Pulmonary artery endothelial cell (primary cell): ENCODE data around the gene AATK. TPM values are rescaled to one million over a fixed set of nuclear protein-coding genes. Genes with fewer than 3 reads are reported as not detected.

Source experiments
- DNase-seq: peaks from one replicate; pipeline ENCODE4 v3.0.0-alpha.2; 2011; ENCODE audit warnings: low read depth, low spot score
- total RNA-seq: library from RNA; depleted of rRNA; stranded (reverse); fragments of >200 nt; gene quantifications from 2 replicates; pipeline ENCODE4 v1.2.3, GENCODE V29; 2014

AATK gene
- total RNA-seq, 1 donor from 2014 or later = 3.0 TPM

DNA sequence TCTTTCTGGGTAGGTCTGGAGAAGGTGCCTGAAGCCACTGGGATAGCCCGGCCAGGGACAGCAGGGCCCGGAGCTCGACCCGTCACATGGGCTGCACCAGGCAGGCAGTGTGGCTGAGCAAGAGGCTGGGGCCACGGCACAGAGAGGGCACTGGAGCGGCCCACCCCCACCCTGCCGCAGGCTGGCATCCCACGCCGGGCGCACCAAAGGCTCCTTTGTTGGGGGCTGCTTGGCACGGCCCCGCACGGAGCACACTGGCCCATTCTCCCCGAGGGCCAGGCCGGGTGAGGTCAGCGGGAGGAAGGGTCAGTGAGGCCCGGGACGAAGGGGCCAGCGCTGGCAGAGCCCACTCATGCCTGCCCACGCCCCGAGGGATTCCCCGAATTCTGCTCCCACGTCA lies 37.2 kb downstream of the AATK start:
- DNase-seq = no peak

DNA sequence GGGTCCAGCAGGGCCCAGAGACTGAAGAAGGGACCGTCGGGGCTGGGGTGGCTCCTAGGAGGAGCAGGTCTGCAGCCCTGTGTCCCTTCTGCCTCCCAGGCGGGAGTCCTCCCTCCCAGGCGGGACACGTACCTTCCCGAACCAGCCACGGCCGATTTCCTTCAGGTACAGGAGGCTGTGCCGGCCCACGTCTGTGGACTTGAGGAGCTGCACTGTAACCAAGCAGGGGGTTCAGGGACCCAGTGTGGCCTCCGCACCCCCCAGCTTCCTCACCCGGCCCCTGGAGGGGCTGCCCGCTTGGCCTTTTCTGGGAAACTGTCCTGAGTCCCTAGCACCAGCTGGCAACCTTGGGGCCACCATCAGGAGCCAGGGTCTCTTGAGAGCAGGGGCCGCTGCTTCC lies 37.7 kb downstream of the AATK start:
- no peak for DNase-seq

DNA sequence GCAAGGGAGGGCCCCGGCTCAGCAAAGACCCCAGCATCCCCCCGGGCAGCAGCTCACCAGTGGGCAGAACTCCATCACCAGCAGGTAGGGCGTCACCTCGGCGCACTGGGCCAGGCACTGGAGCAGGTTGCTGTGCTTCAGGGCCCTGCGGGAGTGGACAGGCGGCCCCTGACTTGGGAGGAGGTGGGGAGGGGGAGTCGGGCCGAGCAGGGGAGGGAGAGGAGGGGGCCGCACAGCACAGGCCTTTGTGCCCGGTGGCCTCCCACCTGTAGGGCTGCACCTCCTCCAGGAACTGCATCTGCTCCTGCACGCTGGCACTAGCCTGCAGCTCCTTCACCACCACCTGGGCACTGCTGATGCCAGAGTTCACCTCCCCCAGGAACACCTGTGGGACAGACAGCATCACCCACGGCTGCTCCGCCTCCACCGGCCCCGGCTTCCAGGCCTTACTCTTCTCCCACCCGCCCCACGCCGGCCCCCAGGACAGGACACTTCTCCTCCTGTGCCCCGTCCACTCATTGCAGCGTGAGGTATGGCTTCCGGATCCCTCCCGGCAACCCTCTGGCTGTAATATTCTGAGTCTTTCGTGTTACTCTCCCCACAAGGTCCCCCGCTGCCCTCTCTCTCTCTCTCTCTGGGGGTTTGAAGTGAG lies 38.4 kb downstream of the AATK start:
- DNase-seq = no peak

DNA sequence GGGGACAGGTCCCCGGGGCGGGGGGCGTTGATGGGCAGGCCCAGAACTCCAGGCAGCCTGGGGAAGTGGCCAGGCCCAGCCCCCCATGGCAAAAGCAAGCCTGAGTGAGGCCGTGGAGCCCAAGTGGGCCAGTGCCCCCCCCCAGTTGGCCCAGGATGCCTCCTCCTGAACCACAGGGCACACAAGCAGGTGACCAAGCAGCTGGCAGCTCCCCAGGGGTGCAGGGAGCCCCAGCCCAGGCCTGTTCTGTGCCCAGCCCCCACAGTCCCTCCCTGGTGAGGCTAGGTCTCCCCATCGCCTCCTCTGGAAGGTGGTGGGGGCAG lies 38.9 kb downstream of the AATK start:
- no peak for DNase-seq

DNA sequence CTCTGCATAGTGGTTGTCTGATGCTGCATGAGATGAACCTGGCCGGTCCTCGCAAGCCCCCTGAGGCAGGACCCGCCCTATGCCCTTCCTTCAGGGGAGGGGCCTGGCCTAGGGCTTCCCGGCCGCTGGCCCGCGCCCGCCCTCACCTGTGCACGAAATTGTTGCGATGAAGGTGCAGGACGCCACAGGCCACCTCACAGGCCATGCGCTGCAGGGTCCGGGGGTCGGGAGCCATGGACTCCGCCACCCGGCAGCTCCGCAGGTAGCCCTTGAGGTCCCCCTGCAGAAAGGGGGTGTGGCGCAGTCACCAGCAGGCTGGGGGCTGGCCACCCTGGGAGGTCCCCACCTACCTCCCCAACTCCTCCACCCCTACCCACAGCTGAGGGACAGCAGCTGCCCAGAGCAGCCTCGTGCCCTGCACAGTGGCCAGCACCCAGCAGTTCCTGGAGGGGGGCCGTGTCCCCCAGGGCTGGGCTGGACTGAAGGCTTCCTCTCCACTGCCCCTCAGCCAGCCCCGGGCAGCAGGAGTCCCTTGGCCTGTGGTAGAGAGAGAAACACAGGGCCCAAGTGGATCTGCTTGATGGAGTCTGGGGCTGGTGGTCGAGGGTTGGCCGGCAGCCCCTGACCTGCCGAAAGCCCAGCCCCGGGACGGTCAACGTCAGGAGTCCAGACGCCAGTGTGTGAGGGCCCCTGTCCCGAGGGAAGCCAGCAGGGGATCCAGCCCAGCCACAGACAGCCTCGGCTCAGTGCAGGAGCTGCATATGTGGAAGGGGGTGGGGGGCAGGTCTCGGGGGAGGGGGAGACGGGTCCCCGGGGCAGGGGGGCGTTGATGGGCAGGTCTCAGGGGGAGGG lies 39.5 kb downstream of the AATK start:
- no peak for DNase-seq

DNA sequence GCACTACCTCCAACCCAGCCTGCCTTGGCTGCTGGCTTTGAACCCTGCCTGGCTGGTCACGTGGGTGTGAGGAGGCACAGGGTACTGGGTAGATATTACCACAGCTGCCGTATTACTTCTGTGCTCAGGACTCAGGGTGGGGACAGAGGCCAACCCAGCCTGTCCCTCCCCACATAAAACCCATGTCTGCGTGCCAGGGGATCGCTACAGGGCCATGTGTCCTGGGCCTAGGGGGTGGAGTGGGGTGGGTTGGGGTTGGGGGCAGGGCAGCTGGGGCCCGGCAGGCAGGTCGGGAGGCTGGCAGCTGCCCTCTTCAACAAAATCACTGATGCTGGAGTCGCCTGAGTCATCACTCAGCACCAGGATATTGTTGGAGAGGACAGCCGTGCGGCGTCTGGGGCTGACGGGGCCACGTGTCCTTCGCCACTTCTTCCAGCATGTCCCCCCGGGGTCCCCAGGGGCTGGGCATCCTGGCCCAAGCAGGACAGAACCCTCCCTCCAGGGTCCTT lies 40.4 kb downstream of the AATK start:
- DNase-seq = no peak

DNA sequence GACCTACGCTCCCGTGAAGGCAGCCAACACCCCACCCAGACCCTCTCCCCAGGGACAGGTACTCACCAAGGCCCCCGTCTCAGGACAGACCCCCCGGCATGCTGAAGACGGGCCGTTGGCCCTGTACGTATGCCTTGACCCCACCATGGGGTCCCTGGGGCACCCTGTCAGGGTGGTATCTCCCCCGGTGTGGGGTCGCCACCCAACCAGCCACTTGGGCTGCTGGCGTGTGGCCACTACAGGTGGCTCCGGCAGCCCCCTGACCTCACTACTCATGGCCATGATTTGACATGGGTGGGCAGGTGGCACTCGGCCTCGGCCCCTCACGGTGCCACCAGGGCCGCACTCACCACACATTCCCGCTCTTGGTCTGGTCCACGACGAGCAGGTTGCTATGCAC lies 41.6 kb downstream of the AATK start:
- DNase-seq = no peak

DNA sequence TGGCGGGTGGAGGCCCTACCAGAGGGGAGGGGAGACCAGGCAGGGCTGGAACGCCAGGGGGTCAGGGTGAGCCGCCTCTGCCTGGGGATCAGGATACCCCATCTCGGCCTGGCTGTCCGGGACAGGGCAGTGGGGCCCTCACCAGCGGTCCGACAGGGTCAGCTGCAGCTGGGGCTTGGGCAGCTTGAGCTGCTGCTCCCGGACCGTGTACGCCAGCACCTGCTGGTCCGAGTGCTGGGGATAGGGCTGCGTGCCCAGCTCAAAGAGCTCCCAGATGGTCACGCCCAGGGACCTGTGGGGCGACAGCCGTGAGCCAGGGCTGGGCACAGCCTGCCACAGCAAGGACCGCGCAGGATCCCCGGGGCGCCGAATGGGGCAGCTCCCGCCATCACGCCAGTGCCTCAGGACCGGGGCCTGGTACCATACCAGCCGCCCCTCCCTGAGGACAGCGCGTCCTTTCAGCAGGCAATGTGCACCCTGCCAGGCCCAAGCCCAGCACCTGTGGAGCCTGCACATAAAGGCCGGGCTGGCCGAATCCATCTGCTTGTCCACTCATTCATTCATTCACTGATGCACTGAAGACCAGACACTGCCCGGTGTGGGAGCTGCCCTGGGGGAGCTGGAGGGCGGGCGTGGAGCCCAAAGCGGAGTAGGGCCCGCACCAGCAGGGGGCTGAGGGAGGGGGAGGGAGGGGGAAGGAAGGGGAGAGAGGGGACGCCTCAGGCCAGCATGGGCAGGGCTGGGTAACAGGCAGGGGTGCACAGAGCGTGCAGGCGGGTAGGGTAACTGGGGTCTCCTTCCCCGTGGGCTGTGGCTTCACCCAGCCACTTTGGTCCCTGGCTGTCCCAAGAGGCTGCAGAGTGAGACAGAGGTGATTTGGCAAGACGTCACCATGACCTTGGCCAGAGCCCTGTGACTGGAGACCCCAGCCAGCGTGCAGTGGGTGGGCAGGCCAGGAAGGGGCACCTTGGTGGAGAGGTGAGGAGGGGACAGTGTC lies 42.7 kb downstream of the AATK start:
- no peak for DNase-seq

DNA sequence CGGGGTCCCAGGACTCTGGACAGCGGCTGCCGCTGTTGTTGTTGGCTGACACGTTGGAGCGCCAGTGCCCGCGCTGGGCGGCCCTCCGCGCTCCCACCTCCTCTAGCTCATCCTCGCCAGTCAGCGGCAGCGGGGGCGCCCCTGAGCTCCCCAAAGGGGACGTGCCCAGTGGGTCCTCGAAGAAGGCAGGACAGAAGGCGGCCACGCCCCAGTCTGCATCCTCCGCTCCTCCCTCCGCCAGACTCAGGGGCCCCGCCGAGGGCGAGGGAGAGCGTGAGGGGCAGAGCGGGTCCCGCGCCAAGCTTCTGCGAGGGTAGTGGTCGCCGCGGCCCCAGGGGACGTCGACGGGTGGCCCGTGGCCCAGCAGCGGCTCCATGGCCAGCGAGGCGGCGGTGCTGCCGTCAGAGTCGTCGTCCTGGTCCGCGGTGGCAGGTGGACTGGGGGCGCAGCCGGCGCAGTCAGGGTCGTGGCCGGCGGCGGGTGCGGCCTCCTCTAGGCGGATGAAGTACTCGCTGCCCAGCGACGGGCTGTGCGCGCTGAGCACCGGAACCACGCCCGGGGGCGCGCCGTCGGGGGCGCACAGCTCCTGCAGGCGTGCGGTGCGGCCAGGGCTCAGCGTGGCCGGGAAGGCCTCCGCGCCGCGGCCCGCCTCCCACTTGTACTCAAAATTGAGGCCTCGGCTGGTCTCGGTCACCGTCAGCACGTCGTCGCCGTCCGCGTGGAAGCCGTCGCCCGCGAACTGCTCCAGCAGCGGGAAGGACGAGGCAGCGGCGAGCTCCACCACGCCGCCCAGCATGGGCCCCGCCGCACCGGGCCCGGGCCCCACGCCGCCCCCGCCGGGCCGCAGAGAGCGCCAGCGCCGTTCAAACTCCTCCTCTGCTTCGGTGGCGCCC lies 43.9 kb downstream of the AATK start:
- no peak for DNase-seq

DNA sequence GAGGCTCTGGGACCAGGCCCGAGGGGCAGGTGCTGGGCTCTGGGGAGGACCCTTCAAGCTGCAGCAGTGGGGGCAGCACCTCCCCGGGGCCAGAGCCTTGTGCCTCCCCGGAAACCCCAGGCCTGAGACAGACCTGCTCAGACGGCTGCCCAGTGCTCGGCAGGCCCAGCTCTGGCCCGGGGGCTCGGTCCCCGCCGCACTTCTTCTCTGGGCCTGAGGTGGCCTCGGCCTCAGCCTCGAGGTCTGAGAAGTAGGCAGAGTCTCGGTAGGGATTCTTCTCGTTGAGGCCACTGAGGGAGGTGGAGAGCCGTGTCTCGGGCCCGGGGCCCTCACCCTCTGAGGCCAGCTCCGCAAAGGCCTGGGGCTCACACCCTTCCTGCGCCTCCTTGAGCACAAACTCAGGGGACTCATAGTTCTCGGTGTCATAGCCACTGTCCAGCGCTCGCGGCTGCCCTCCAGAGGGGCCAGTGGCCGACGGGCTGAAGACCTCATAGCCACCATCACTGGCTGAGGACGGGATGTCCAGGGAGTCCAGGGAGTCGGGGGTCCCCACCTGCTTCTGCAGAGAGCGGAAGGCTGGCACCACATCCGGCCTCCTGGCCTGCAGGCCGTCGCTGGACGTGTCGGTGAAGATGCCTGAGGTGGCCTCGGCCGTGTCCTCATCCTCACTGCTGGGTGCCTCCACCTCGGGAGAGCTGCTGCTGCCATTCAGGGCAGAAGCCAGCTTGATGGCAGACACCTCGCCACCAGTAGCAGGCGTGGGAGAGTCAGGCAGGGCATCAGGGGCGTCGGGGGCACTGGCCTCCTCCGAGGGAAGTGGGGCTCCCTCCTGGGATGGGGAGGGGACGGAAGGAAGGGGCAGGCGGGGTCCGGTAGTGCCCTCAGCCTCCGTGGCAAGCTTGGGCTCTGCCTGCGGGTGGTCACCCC lies 45.1 kb downstream of the AATK start:
- DNase-seq = no peak

DNA sequence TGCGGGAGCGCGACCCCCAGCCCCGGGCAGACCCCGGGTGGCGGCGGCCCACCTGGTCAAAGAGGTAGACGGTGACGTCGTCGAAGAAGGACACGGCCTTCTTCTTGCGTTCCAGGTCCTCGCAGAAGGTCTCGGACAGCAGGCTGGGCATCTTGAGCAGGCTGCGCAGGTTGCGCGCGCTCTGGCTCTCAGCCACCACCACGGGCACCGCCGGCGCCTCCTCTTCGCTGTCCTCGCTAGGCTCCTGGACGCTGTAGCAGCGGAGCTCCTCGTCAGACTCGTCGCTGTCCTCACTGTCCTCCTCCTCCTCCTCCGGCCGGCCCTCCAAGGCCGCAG lies 45.9 kb downstream of the AATK start:
- no peak for DNase-seq

DNA sequence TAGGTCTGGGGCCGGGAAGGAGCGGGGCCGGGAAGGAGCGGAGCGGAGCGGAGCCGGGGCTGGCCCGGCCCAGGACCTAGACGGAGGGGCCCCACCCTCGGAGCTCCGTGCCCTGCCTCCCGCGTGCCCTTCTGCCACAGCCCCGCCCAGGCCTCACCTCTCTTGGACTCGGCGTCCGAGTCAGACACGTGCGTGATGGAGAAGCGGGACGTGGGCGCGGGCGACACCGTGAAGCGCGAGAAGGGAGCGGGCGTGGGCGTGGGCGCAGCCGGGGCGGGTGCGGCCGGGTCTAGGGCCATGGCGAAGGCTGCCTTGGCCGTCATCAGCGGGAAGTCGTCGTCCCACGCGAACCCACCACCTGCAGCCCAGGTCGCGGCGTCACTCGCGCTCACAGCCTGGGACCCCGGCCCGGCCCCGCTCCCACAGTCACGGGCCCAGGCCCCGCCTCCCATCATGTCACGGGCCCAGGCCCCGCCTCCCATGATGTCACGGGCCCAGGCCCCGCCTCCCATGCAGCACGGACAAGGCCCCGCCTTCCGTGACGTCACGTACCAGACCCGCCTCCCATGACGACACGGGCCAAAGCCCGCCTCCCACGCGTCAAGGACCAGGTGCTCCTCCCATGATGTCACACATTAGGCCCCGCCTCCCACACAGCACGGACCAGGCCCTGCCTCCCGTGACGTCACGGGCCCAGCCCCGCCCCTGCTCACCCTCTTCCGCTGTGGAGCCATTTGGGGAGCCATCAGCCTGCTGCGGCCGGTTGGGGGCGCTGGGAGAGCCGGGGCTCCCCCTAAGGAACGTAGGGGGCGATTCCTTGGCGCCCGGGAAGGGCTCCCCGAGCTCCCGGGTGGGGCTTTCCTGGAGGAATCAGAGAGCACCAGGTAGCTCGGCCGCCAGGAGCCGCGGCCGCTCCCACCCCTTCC lies 46.5 kb downstream of the AATK start:
- DNase-seq = peak; percentile 82

DNA sequence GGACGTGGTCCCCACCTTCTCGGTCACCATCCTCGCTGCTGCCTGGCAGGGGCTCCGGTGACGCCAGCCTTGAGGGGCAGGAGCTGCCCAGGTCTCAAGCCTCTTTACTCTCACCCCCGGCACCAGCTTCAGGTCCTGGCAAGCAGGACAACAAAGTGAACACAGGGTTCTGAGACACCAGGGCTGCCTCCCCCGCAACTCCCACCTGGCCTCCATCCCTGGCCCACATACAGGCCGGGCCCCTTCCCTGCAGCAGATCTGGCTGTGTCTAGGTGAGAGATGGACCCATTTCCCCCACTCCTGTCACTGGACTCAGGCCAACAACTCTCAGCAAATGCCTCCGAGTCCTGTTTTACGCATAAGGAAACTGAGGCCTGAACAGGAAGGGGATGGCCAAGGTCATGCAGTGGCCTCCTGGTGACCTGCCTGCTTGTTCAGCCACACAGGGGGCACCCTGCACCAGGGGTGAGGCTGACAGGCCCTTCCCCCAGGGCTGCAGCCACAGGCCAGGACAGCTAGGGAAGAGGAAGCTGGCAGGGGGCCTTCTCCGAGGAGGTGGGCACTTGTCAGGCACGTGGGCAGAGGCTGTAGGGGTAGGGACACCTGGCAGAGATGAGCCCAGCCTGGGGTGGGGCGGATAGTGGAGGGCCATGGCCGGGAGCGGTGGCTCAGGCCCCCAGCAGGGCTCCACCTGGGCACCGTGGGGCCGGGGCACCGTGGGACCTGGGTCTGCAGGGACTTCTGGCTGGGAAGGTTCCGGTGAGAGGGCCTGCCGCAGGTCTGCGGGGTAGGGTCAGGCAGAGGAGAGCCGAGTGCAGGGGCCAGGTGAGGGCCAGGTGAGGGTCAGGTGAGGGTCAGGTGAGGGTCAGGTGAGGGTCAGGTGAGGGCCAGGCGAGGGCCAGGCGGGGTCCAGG lies 47.5 kb downstream of the AATK start:
- DNase-seq = no peak

DNA sequence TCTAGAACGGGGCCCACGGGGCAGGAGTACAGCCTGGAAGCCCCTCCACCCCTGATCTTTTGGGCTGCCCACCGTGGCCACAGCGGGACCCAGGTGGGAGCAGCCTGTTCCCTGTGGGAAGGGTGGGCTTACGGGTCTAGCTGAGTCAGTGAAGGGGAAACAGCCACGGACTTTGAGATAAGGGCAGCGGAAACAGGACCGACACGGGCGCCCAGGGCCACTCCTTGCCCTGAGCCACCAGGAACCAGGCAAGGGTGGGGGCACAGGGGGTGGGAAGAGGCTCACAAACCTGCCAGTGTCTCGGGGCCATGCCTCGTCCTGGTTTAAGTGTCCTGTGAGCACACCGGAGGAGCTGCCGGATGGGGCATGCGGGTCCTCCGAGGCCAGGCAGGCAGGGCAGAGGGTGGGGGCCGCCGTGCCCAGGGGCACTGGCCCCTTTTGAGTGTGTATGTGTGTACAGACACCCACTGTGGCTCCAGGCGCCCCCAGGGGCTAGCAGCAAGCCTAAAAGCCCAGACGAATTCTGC lies 48.3 kb downstream of the AATK start:
- no peak for DNase-seq

DNA sequence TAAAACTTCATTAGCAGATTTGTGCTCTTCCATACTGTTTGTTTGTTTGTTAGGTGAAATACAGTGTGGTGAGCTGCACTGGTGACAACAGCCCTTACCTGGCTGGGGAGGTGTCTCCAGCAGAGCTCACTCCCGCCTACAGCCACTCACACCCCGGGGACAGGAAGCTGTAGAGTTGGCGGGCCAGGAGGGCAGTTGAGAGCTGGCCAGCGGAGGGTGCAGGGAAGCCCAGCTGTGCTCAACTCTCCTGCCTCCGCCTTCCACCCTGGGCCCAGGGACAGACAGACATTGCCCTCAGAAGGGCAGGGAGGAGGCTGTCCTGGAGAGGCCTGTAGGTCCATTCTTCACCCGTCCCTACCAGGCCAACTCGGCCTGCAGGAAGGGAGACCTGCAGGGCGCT lies 49.3 kb downstream of the AATK start:
- DNase-seq = no peak

DNA sequence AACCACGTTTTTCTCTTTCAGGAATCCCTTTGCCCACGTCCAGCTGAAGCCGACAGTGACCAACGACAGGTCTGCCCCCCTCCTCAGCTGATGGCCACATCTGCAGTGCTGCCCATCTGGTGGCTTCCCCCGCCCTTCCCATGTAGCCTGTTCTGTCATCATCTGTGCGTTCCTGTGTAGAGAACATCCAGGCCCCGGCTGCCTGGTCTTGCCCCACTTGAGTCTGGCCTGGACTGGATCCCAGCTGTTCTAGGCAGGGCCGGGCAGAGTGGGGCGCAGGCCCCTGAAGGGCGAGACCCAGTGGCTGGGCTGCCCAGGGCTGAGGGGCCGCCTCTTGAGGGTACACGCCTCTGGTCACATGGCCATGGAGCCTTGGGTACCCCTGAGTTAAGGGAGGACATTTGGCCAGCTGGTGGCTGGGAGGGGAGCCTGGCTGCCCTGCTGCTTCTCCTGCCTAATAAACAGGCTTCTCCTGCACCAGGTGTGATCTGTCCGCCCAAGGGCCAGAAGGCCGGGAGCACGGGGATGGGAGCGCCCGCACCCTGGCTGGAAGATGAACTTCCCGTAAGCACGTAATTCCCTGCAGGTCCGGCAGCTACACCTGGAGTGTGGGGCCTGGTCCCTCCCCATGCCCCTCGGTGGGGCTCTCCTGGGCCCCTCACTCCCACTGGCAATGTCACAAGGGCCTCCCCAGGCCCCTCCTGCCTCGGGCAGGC lies 50.1 kb downstream of the AATK start:
- no peak for DNase-seq

DNA sequence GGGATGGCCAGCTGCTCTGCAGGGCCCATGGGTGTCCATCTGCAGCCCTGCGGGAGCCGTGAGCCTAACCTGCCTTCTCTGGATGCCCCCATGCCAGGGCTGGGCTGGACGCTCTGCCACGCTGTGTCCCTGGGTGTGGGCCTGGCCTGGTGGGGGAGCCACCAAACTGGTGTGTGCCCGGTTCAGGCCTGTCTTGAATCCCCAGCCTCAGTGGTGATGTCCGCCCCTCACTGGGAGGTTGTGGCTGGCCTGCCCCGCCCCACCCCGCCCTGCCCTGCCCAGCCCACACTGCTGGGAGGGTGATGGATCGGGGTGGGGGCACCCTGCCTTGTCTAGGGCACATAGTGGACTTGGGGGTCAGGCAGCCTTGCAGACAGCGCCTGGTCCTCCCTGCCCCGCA lies 50.8 kb downstream of the AATK start:
- DNase-seq = no peak
